ENCODE data around the gene ATXN1. TPM values are rescaled to one million over a fixed set of nuclear protein-coding genes. Genes with fewer than 3 reads are reported as not detected.

Gene ATXN1
- total and polyA plus RNA-seq, 2 of the 13 experiments (the other 11 are each of a cell fraction or from before 2014, with no cell fraction given): 20.7 to 39.5 TPM

- TF ChIP-seq ETV5 (CRISPR knock-in tag; IDR thresholded peaks at IDR 0.05; ENCODE audit: borderline replicate concordance) (peak; percentile 27; the same call in 1 of the 2 replicates), CAMTA2 (CRISPR knock-in tag; IDR thresholded peaks at IDR 0.05; ENCODE audit: borderline replicate concordance) (no peak), DMTF1 (CRISPR knock-in tag; IDR thresholded peaks at IDR 0.05) (no peak), ATAD3A (CRISPR knock-in tag; IDR thresholded peaks at IDR 0.05) (no peak), ZNF83 (CRISPR knock-in tag; IDR thresholded peaks at IDR 0.05; ENCODE audit: borderline replicate concordance) (0 out of 2 replicates have a peak, but pooled peaks have one; percentile 41), PREB (CRISPR knock-in tag; IDR thresholded peaks at IDR 0.05) (no peak), PRDM4 (CRISPR knock-in tag; IDR thresholded peaks at IDR 0.05; ENCODE audit: borderline replicate concordance) (no peak), BORCS8-MEF2B (CRISPR knock-in tag; IDR thresholded peaks at IDR 0.05) (0 out of 2 replicates have a peak, but pooled peaks have one; percentile 19), SOX6 (IDR thresholded peaks at IDR 0.05) (no peak), SOX6 (CRISPR knock-in tag; IDR thresholded peaks at IDR 0.05) (peak; percentile 79), HNF1B (CRISPR knock-in tag; IDR thresholded peaks at IDR 0.05) (no peak), ATF6 (CRISPR knock-in tag; conservative IDR thresholded peaks at IDR 0.05) (no peak), FOXA3 (CRISPR knock-in tag; IDR thresholded peaks at IDR 0.05) (peak; percentile 63), AHR (CRISPR knock-in tag; IDR thresholded peaks at IDR 0.05) (no peak), FOXK2 (IDR thresholded peaks at IDR 0.05) (no peak), KLF12 (CRISPR knock-in tag; IDR thresholded peaks at IDR 0.05; ENCODE audit: borderline replicate concordance) (no peak), ZNF629 (CRISPR knock-in tag; conservative IDR thresholded peaks at IDR 0.05) (no peak), GATAD1 (CRISPR knock-in tag; IDR thresholded peaks at IDR 0.05) (no peak), AGO2 (optimal IDR thresholded peaks at IDR 0.05; ENCODE audit: low read depth, low read length) (peak; percentile 45)
Measured at GRCh38 chr6:16302721-16303552, 458.3 kb downstream of the ATXN1 start (continued).
